ENCODE measurements around the gene XCR1. TPM values are rescaled to one million over a fixed set of nuclear protein-coding genes. Genes with fewer than 3 reads are reported as not detected.

XCR1 gene
- total and polyA plus RNA-seq, 2 donors (not counting 3 experiments of a cell fraction or from before 2014, with no cell fraction given): not detected

DNA sequence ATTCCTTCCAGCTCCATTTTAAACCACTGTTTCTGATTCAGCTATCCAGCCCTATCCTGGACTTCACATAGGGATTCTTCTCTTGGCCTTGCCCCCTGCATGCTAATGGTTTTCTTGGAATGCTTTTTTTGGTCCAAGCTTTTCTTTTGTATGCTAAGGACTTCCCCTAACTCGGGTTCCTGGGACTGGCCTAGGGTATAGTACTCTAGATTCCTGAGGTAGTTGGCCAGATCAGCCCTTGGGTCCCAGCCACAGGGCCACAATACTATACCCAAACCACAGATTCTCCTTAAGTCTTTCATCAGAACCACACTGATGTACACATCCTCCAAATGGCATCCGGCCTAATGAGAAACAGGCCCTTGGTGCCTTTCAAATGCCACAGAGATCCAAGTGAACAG lies 34.5 kb downstream of the XCR1 start:
- no peak for FAIRE-seq
- ChIA-PET CTCF (no interaction called here), POLR2A (no interaction called here)
- H4K20me1 ChIP-seq (replicated peaks; ENCODE audit: control insufficient read depth, extremely low read depth, insufficient read depth, low read length): no peaks in the 10 kb centered on the region
- DNase-seq (ENCODE audit: low read depth, low spot score): no peak
- H2AFZ ChIP-seq (ENCODE audit: low read depth, low read length): no peak overlapping the region
- dilution Hi-C loops (cut with MboI; ENCODE audit: extremely low pct_ligation_motif_present, low sequenced_read_pairs) (no loop called here), intact Hi-C loops (cut with micrococcal nuclease) (no loop called here)
- no peak overlapping the region for H3K4me2 ChIP-seq (ENCODE audit: insufficient read depth, low read length)
- no peak overlapping the region for H3K27ac ChIP-seq (ENCODE audit: insufficient read depth, low read depth, low read length)
- peaks cover 34% of the 10 kb centered on the region for H3K79me2 ChIP-seq (ENCODE audit: control insufficient read depth, insufficient read depth, low read length)
- no peaks in the 10 kb centered on the region for H3K27me3 ChIP-seq (ENCODE audit: control insufficient read depth in 2 of 2, insufficient read depth in 2 of 2, low read length in 2 of 2)
- no peaks in the 10 kb centered on the region for H3K9me3 ChIP-seq (replicated peaks; ENCODE audit: control insufficient read depth, insufficient read depth, low read length)
- H3K4me1 ChIP-seq (ENCODE audit: control insufficient read depth, extremely low read depth, insufficient read depth, low read length): peaks cover 24% of the 10 kb centered on the region
- H3K9me1 ChIP-seq (replicated peaks; ENCODE audit: control insufficient read depth, extremely low read depth, insufficient read depth, low read length): no peaks in the 10 kb centered on the region
- TF ChIP-seq MAX (IDR thresholded peaks at IDR 0.05; ENCODE audit: insufficient read depth, insufficient read length): no peak
- no peak for TF ChIP-seq JUN (IDR thresholded peaks at IDR 0.05; ENCODE audit: borderline replicate concordance, insufficient read depth, insufficient read length, low read depth)
- TF ChIP-seq GATA2 (IDR thresholded peaks at IDR 0.05; ENCODE audit: insufficient read depth, insufficient read length, low read depth, low read length): no peak
- no peak for TF ChIP-seq FOS (IDR thresholded peaks at IDR 0.05; ENCODE audit: borderline replicate concordance, insufficient read depth, low read length)
- TF ChIP-seq POLR2AphosphoS5 (IDR thresholded peaks at IDR 0.05; ENCODE audit: insufficient read depth, low read depth, low read length): no peak
- TF ChIP-seq MYC (IDR thresholded peaks at IDR 0.05; ENCODE audit: low read depth, low read length): no peak
- no peak for TF ChIP-seq EZH2 (IDR thresholded peaks at IDR 0.05; ENCODE audit: borderline replicate concordance, low read depth, low read length, severe bottlenecking)
- TF ChIP-seq CTCF (IDR thresholded peaks at IDR 0.05; ENCODE audit: extremely low read depth in 1 of 2, insufficient read depth in 1 of 2, low read depth in 1 of 2, low read length in 2 of 2): no peak
- TF ChIP-seq POLR2A (IDR thresholded peaks at IDR 0.05; ENCODE audit: low read depth, low read length): no peak
- no peak overlapping the region for H3K9ac ChIP-seq (replicated peaks; ENCODE audit: extremely low read depth, insufficient read depth, low read length)
- no peaks in the 10 kb centered on the region for H3K36me3 ChIP-seq (ENCODE audit: control insufficient read depth in 2 of 2, extremely low read depth in 1 of 2, insufficient read depth in 2 of 2, low read length in 2 of 2)
- BruUV-seq (replicated peaks): no TSS peak
- no peak overlapping the region for H3K4me3 ChIP-seq (replicated peaks in 1 of 3; ENCODE audit: insufficient read depth in 1 of 3, low read depth in 1 of 3, low read length in 3 of 3)
